Astrocyte of the cerebellum (primary cell): ENCODE results near the gene MYO16.

Experiments
- DNase-seq: peaks from one replicate; pipeline ENCODE4 v3.0.0-alpha.2; 2011; ENCODE audit warnings: low read depth
- H3K4me3 ChIP-seq: 2 replicates; pipeline ENCODE4 v1.5.1; 2011; ENCODE audit warnings: mild to moderate bottlenecking, low read depth, low read length, moderate library complexity
- in situ Hi-C: cut with HindIII; loops from 2 replicates; pipeline ENCODE4 v1.10.0; 2017; ENCODE audit warnings: low sequenced_read_pairs
- TF ChIP-seq, protein P1 (sequence below): IDR thresholded peaks from 2 replicates; pipeline ENCODE4 v1.5.1; 2012; ENCODE audit warnings: low read length, low read depth, moderate library complexity, mild to moderate bottlenecking; ENCODE audit errors: missing control alignments

Gene MYO16

DNA sequence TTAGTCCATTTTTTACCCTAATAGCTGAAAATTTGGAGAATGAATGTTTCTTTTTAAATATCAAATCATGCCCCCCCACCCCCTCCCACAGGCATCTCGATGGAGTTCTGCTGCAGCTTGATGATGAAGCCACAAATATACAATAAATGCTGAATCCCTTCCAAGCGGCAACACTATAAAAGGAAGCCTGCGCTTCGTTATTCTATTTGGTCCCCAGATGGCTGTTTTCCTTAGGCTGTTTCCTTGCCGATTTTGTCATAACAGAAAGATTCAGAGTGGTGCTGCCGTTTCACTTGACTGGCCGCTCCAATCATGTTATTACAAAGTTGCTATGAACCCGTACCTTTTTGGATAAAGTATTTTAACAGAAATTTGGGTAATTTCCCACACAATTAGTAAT lies 79.5 kb downstream of the MYO16 start:
- in situ Hi-C loops: no loop called here
- no peak for DNase-seq
- TF ChIP-seq, protein P1, sequence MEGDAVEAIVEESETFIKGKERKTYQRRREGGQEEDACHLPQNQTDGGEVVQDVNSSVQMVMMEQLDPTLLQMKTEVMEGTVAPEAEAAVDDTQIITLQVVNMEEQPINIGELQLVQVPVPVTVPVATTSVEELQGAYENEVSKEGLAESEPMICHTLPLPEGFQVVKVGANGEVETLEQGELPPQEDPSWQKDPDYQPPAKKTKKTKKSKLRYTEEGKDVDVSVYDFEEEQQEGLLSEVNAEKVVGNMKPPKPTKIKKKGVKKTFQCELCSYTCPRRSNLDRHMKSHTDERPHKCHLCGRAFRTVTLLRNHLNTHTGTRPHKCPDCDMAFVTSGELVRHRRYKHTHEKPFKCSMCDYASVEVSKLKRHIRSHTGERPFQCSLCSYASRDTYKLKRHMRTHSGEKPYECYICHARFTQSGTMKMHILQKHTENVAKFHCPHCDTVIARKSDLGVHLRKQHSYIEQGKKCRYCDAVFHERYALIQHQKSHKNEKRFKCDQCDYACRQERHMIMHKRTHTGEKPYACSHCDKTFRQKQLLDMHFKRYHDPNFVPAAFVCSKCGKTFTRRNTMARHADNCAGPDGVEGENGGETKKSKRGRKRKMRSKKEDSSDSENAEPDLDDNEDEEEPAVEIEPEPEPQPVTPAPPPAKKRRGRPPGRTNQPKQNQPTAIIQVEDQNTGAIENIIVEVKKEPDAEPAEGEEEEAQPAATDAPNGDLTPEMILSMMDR: no peak
- H3K4me3 ChIP-seq: no peak overlapping the region

GRCh38 chr13:108711386-108711785 lies 82.0 kb downstream of the MYO16 start:
- DNase-seq: no peak
- no peak overlapping the region for H3K4me3 ChIP-seq
- TF ChIP-seq, protein P1: no peak
- in situ Hi-C loops: no loop called here

GRCh38 chr13:108725471-108725870 lies 96.1 kb downstream of the MYO16 start:
- in situ Hi-C loops: no loop called here
- H3K4me3 ChIP-seq: no peak overlapping the region
- DNase-seq: no peak
- TF ChIP-seq, protein P1: no peak

DNA sequence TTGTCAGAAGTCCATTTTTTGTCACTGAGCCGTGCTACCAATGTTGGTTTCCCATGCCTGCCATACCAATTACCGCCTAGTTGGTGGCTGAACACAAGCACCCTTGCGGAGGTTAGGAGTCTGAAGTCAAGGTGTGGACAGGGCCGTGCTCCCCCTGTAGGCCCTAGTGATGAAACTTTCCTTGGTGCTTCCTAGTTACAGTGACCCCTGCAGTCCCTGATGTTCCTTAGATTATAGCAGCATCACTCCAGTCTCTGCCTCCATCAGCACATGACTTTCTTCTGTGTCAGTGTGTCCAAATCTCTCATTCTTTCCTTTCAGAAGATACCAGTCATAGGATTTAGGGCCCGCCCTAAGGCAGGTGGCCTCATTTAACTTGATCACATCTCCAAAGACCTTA lies 99.0 kb downstream of the MYO16 start:
- no peak for DNase-seq

GRCh38 chr13:108733022-108733560 lies 103.7 kb downstream of the MYO16 start:
- no peak overlapping the region for H3K4me3 ChIP-seq
- in situ Hi-C loops: no loop called here
- TF ChIP-seq, protein P1: no peak
- DNase-seq: peak; percentile 4

More for the DNA sequence above, 99.0 kb downstream of the MYO16 start:
- TF ChIP-seq, protein P1: no peak
- H3K4me3 ChIP-seq: no peak overlapping the region
- in situ Hi-C loops: no loop called here

DNA sequence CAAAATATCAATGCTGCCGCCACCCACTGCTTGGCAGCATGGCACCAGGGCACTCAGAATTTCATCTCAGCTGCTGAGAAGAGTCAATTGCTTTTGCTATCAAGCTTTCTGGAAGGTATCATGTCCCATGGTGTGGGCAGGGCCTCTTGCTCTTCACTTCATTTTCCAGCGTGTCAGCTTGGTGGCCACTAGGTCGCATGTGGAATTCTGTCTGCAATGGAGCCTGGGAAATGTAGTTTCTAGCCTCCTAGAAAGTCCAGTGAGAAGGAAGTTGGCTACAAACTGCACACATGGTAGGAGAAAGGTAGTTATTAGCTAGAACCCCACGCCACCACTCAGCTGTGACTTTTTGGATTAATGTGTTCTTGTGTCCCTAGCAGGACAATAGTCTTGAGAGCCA lies 105.3 kb downstream of the MYO16 start:
- no peak for DNase-seq
- H3K4me3 ChIP-seq: no peak overlapping the region
- TF ChIP-seq, protein P1: no peak
- in situ Hi-C loops: no loop called here
